HL-60/S4 (cell line): ENCODE data around the gene USP46.

Source experiments
- in situ Hi-C: fragments of 300-500 bp; cut with MboI; formaldehyde crosslinking; loops from 2 replicates; pipeline ENCODE4 v1.14.3; 2022; ENCODE audit warnings: low sequenced_read_pairs

The USP46 gene

GRCh38 chr4:52576961-52577623 lies 82.0 kb downstream of the USP46 start:
- in situ Hi-C loops, result no loop called here

- in situ Hi-C loops, result no loop called here
Observed at GRCh38 chr4:52576326-52576725, 82.8 kb downstream of the USP46 start.

- in situ Hi-C loops, result no loop called here
Observed at GRCh38 chr4:52575406-52575805, 83.7 kb downstream of the USP46 start.

- in situ Hi-C loops, result loop anchor here (25.0 kb wide), 1 partner anchor 88 kb away; the partner anchor contains the start of gene USP46
Observed at GRCh38 chr4:52574036-52574435, 85.1 kb downstream of the USP46 start.

GRCh38 chr4:52573551-52573950 lies 85.5 kb downstream of the USP46 start:
- in situ Hi-C loops, result loop anchor here (25.0 kb wide), 1 partner anchor 89 kb away; the partner anchor contains the start of gene USP46

- in situ Hi-C loops, result loop anchor here (25.0 kb wide), 1 partner anchor 89 kb away; the partner anchor contains the start of gene USP46
Observed at GRCh38 chr4:52572936-52573485, 86.1 kb downstream of the USP46 start.

- in situ Hi-C loops, result loop anchor here (25.0 kb wide), 1 partner anchor 94 kb away; the partner anchor contains the start of gene USP46
Observed at GRCh38 chr4:52568351-52568750, 90.8 kb downstream of the USP46 start.

GRCh38 chr4:52566136-52567031 lies 92.7 kb downstream of the USP46 start:
- in situ Hi-C loops, result loop anchor here (25.0 kb wide), 1 partner anchor 96 kb away; the partner anchor contains the start of gene USP46

GRCh38 chr4:52560844-52561280 lies 98.2 kb downstream of the USP46 start:
- in situ Hi-C loops, result loop anchor here (25.0 kb wide), 1 partner anchor 101 kb away; the partner anchor contains the start of gene USP46

- in situ Hi-C loops, result loop anchor here (25.0 kb wide), 1 partner anchor 107 kb away; the partner anchor contains the start of gene USP46
Observed at GRCh38 chr4:52555356-52555716, 103.8 kb downstream of the USP46 start.

GRCh38 chr4:52554612-52555355 lies 104.3 kb downstream of the USP46 start:
- in situ Hi-C loops, result loop anchor here (25.0 kb wide), 1 partner anchor 108 kb away; the partner anchor contains the start of gene USP46

GRCh38 chr4:52552778-52553177 lies 106.3 kb downstream of the USP46 start:
- in situ Hi-C loops, result loop anchor here (25.0 kb wide), 1 partner anchor 110 kb away; the partner anchor contains the start of gene USP46

- in situ Hi-C loops, result loop anchor here (25.0 kb wide), 1 partner anchor 111 kb away; the partner anchor contains the start of gene USP46
Observed at GRCh38 chr4:52551487-52551886, 107.6 kb downstream of the USP46 start.

GRCh38 chr4:52550186-52550585 lies 108.9 kb downstream of the USP46 start:
- in situ Hi-C loops, result loop anchor here (25.0 kb wide), 1 partner anchor 112 kb away; the partner anchor contains the start of gene USP46

GRCh38 chr4:52548818-52549570 lies 110.1 kb downstream of the USP46 start:
- in situ Hi-C loops, result loop anchor here (25.0 kb wide), 1 partner anchor 438 kb away; no protein-coding TSS in a partner anchor

GRCh38 chr4:52546449-52546848 lies 112.7 kb downstream of the USP46 start:
- in situ Hi-C loops, result loop anchor here (25.0 kb wide), 1 partner anchor 441 kb away; no protein-coding TSS in a partner anchor

- in situ Hi-C loops, result loop anchor here (25.0 kb wide), 1 partner anchor 442 kb away; no protein-coding TSS in a partner anchor
Observed at GRCh38 chr4:52545099-52546069, 113.7 kb downstream of the USP46 start.
